K562 (cell line): ENCODE data around the gene ERFL. TPM values are rescaled to one million over a fixed set of nuclear protein-coding genes. Genes with fewer than 3 reads are reported as not detected.

Experiments used
- ATAC-seq: fragments of 200-7000 bp; cut with Tn5 transposase; 3 replicates; pipeline ENCODE4 v1.9.1; 2020; ENCODE audit warnings: moderate library complexity
- BruUV-seq: library from RNA; stranded (reverse); fragments of 400-500 nt; replicated peaks from 2 replicates; lab custom pipeline; 2021; lab: Mats Ljungman, UMichigan
- CTCF ChIA-PET: fragments of 300-600 bp; formaldehyde crosslinking; extraction: SDS; loops from one replicate; lab custom pipeline; 2021; ENCODE audit warnings: low intra/inter-chr PET ratio; lab: Yijun Ruan, JAX
- POLR2A ChIA-PET: fragments of 300-600, 350-650 bp; sonication (Branson Sonifier 250); formaldehyde crosslinking; extraction: SDS; loops from one replicate; lab custom pipeline; 2021; ENCODE audit warnings: antibody characterized with exemption, inconsistent platforms; lab: Yijun Ruan, JAX
- DNase-seq, 4 experiments: peaks; one replicate each; pipeline versions ENCODE4 v3.0.0 to v3.0.0-alpha.2; 2011 to 2018; ENCODE audit warnings: low spot score in 3 of 4, mixed read lengths in 3 of 4; ENCODE audit errors: extremely low read depth in 1 of 4
- FAIRE-seq: peaks from 2 replicates; lab custom pipeline; 2011; peaks lifted over from hg19 to GRCh38; lab: Jason Lieb, UNC
- H2AFZ ChIP-seq: 2 replicates; pipeline ENCODE4 v1.6.0; 2011; ENCODE audit warnings: low read depth, low read length, control low read depth, inconsistent platforms
- H3K27ac ChIP-seq: fragments of 200-600 bp; 3 replicates; pipeline ENCODE4 v1.8.0; 2011; ENCODE audit warnings: low read depth, mild to moderate bottlenecking, control low read depth, inconsistent platforms, low read length, moderate library complexity, mixed read lengths; ENCODE audit errors: extremely low read depth
- H3K27me3 ChIP-seq, 2 experiments: fragments of 300-600 bp in 1 of 2; 2 replicates in 1 of 2; 3 replicates in 1 of 2; pipeline versions ENCODE4 v1.6.0 to v1.8.0; 2011; ENCODE audit warnings: inconsistent platforms in 2 of 2, low read length in 2 of 2, mild to moderate bottlenecking in 1 of 2, mixed read lengths in 1 of 2, moderate library complexity in 1 of 2; ENCODE audit not compliant: control insufficient read depth in 2 of 2, insufficient read depth in 2 of 2
- H3K36me3 ChIP-seq: fragments of 300-600 bp; 3 replicates; pipeline ENCODE4 v1.8.0; 2011; ENCODE audit warnings: mild to moderate bottlenecking, low read length, inconsistent platforms; ENCODE audit not compliant: control insufficient read depth, insufficient read depth
- H3K4me1 ChIP-seq, 2 experiments: fragments of 200-600 bp in 1 of 2; replicated peaks in 1 of 2; 2 replicates in 1 of 2; 3 replicates in 1 of 2; pipeline versions ENCODE4 v1.5.1 to v1.8.0; 2011; ENCODE audit warnings: inconsistent platforms in 2 of 2, low read length in 2 of 2, mild to moderate bottlenecking in 1 of 2, mixed read lengths in 1 of 2, moderate library complexity in 1 of 2; ENCODE audit not compliant: control insufficient read depth in 2 of 2, insufficient read depth in 2 of 2
- H3K4me2 ChIP-seq: 2 replicates; pipeline ENCODE4 v1.6.1; 2011; ENCODE audit warnings: low read length, control low read depth, inconsistent platforms, mixed read lengths; ENCODE audit not compliant: insufficient read depth
- H3K4me3 ChIP-seq: fragments of 200-600 bp; sonication (generic), shearing (Covaris generic); 2 replicates; pipeline ENCODE4 v1.5.1; 2016; ENCODE audit warnings: control low read depth, inconsistent platforms
- H3K79me2 ChIP-seq: fragments of 200-600 bp; 3 replicates; pipeline ENCODE4 v1.8.0; 2011; ENCODE audit warnings: low read length, inconsistent platforms; ENCODE audit not compliant: control insufficient read depth, insufficient read depth
- H3K9ac ChIP-seq, 2 experiments: 2 replicates each; pipeline versions ENCODE4 v1.6.0 to v1.6.1; 2011; ENCODE audit warnings: low read depth in 2 of 2, low read length in 2 of 2, control low read depth in 1 of 2, inconsistent platforms in 1 of 2, mild to moderate bottlenecking in 1 of 2, mixed read lengths in 1 of 2; ENCODE audit not compliant: insufficient read depth in 1 of 2
- H3K9me1 ChIP-seq: one replicate; pipeline ENCODE4 v1.6.0; 2011; ENCODE audit warnings: inconsistent platforms, mild to moderate bottlenecking, low read length, moderate library complexity; ENCODE audit not compliant: control insufficient read depth, insufficient read depth
- H3K9me3 ChIP-seq: replicated peaks from 2 replicates; pipeline ENCODE4 v1.5.1; 2011; ENCODE audit warnings: low read depth, low read length, inconsistent platforms; ENCODE audit not compliant: control insufficient read depth, insufficient read depth
- H4K20me1 ChIP-seq: replicated peaks from 2 replicates; pipeline ENCODE4 v1.6.1; 2011; ENCODE audit warnings: low read length, inconsistent platforms, mixed read lengths; ENCODE audit not compliant: control insufficient read depth, insufficient read depth
- GATA2 ChIP-seq: sonication (generic); formaldehyde crosslinking; IDR thresholded peaks from 2 replicates; pipeline ENCODE4 v1.4.0; 2020; ENCODE audit warnings: mild to moderate bottlenecking, missing genetic modification reagents
- ILF3 ChIP-seq: fragments of 450-650 bp; IDR thresholded peaks from 2 replicates; pipeline ENCODE4 v1.6.1; 2018; ENCODE audit warnings: antibody characterized with exemption, mild to moderate bottlenecking, moderate library complexity, borderline replicate concordance
- KLF16 ChIP-seq: IDR thresholded peaks from 2 replicates; pipeline ENCODE4 v1.6.1; 2016; ENCODE audit warnings: antibody characterized with exemption
- MED1 ChIP-seq: sonication (generic); formaldehyde crosslinking; IDR thresholded peaks from 2 replicates; pipeline ENCODE4 v1.8.1; 2023; ENCODE audit warnings: missing genetic modification reagents, borderline replicate concordance
- NFIC ChIP-seq: fragments of 450-650 bp; IDR thresholded peaks from 2 replicates; pipeline ENCODE4 v1.6.1; 2017; ENCODE audit warnings: mild to moderate bottlenecking, inconsistent platforms
- NFRKB ChIP-seq: fragments of 450-650 bp; IDR thresholded peaks from 2 replicates; pipeline ENCODE4 v1.6.1; 2016; ENCODE audit warnings: low read depth
- POLR2A ChIP-seq: fragments of 450-650 bp; conservative IDR thresholded peaks from 2 replicates; pipeline ENCODE4 v1.6.1; 2016
- POLR2G ChIP-seq: fragments of 200-400 bp; formaldehyde crosslinking; IDR thresholded peaks from 2 replicates; pipeline ENCODE4 v1.6.1; 2017; ENCODE audit warnings: low read depth, mild to moderate bottlenecking, antibody characterized with exemption, low read length, moderate library complexity
- RBFOX2 ChIP-seq: fragments of 200-400 bp; formaldehyde crosslinking; IDR thresholded peaks from 2 replicates; pipeline ENCODE4 v1.6.1; 2017; ENCODE audit warnings: low read depth, mild to moderate bottlenecking, low read length, moderate library complexity
- RBM14 ChIP-seq: fragments of 200-400 bp; formaldehyde crosslinking; IDR thresholded peaks from 2 replicates; pipeline ENCODE4 v1.6.1; 2018; ENCODE audit warnings: low read depth, mild to moderate bottlenecking, low read length, moderate library complexity, borderline replicate concordance; ENCODE audit not compliant: insufficient read depth
- RBM17 ChIP-seq: fragments of 200-400 bp; formaldehyde crosslinking; IDR thresholded peaks from 2 replicates; pipeline ENCODE4 v1.6.1; 2017; ENCODE audit warnings: low read depth, mild to moderate bottlenecking, low read length, borderline replicate concordance
- SMARCC2 ChIP-seq: fragments of 450-650 bp; IDR thresholded peaks from 2 replicates; pipeline ENCODE4 v1.6.1; 2017; ENCODE audit warnings: antibody characterized with exemption, moderate library complexity, mild to moderate bottlenecking, low read depth
- STAT5A ChIP-seq: IDR thresholded peaks from 2 replicates; pipeline ENCODE4 v1.6.1; 2012; ENCODE audit warnings: low read length, inconsistent platforms, borderline replicate concordance
- VEZF1 ChIP-seq: fragments of 200-800 bp; sonication (Bioruptor generic); IDR thresholded peaks from 2 replicates; pipeline ENCODE4 v1.6.1; 2017; ENCODE audit warnings: missing genetic modification characterization, missing compliant biosample characterization
- ZNF75A ChIP-seq: fragments of 450-650 bp; formaldehyde crosslinking; IDR thresholded peaks from 2 replicates; pipeline ENCODE4 v1.4.0; 2020; ENCODE audit warnings: mild to moderate bottlenecking
- WGBS: fragments of 100-300 bp; shearing (Covaris generic); methylation state at CpG from one replicate; pipeline ENCODE4 v1.1.6; 2016; ENCODE audit warnings: low coverage, mixed read lengths; ENCODE audit not compliant: insufficient coverage; ENCODE audit errors: missing lambda C conversion rate; 5-methylcytosine and 5-hydroxymethylcytosine counted together
- in situ Hi-C: fragments of 300-500 bp; cut with MboI; formaldehyde crosslinking; loops from 4 replicates; pipeline ENCODE4 v1.15.0; 2018; ENCODE audit warnings: inconsistent platforms, mixed read lengths
- intact Hi-C: fragments of 100-400 bp; cut with micrococcal nuclease; formaldehyde crosslinking; loops from 2 replicates; pipeline ENCODE4 v1.14.2; 2022
- polyA plus RNA-seq, 8 experiments: library from polyadenylated mRNA; depleted of rRNA in 4 of 8; stranded (reverse) in 5 of 8; unstranded in 3 of 8; fragments of >200 nt; fragmentation: Nextera tagmentation in 2 of 8; fragmentation: Illumina TruSeq in 1 of 8; extraction: Ambion mirVana in 2 of 8; extraction: Trizol in 1 of 8; gene quantifications; 2 replicates each; pipeline versions ENCODE4 v1.2.1 to v1.2.3, GENCODE V29; 2011 to 2014; ENCODE audit warnings: inconsistent platforms in 1 of 8, missing spikeins in 1 of 8
- total RNA-seq, 7 experiments: library from RNA; depleted of rRNA in 6 of 7; stranded (reverse); fragments of >200 nt in 6 of 7; fragmentation: Illumina TruSeq in 2 of 7; extraction: Trizol in 2 of 7; gene quantifications; 2 replicates each; pipeline versions ENCODE4 v1.2.1 to v1.2.3, GENCODE V29; 2011 to 2021; ENCODE audit warnings: low replicate concordance in 1 of 7
- TF ChIP-seq, protein P1 (sequence below): sonication (generic); formaldehyde crosslinking; IDR thresholded peaks from 2 replicates; pipeline ENCODE4 v1.5.0; 2020; ENCODE audit warnings: missing genetic modification reagents
- TF ChIP-seq, protein P2 (sequence below), 2 experiments: IDR thresholded peaks in 1 of 2; conservative IDR thresholded peaks in 1 of 2; 2 replicates each; pipeline ENCODE4 v1.6.1; 2016; ENCODE audit warnings: low read depth in 2 of 2, mild to moderate bottlenecking in 1 of 2, missing compliant biosample characterization in 1 of 2, missing genetic modification characterization in 1 of 2, moderate library complexity in 1 of 2

Gene ERFL
- total and polyA plus RNA-seq, 9 of the 15 experiments (the other 6 are each of a cell fraction or from before 2014, with no cell fraction given), result 0.07 to 0.75 (median 0.32) TPM; not detected in 4

DNA sequence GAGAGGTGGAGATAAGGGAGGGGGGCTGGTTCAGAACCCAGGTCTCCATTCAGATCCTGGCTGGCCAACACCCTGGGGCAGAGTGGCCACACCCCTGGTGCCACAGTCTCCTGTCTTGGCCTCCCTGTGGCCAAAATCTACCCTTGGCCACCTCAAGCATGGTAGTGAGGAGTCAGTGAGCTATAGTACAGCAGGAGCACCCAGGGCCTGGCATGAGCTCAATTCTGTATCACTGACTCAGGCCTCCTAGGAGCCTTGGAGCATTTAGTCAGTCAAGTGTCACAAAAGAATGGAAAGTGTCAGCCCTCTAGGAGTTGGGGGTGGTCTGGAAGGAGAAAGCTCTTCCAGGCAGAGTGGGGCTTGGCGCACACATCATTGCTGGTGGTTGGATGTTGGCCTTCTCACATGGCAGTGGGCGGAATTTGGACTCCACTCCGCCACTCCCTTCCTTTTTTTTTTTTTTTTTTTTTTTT, 57.8 kb downstream of the ERFL start (continued):
- TF ChIP-seq VEZF1 (CRISPR knock-in tag) (0 out of 2 replicates have a peak, but pooled peaks have one; percentile 16), SMARCC2 (no peak), STAT5A (no peak), RBM14 (no peak), KLF16 (no peak)
- TF ChIP-seq, protein P1, sequence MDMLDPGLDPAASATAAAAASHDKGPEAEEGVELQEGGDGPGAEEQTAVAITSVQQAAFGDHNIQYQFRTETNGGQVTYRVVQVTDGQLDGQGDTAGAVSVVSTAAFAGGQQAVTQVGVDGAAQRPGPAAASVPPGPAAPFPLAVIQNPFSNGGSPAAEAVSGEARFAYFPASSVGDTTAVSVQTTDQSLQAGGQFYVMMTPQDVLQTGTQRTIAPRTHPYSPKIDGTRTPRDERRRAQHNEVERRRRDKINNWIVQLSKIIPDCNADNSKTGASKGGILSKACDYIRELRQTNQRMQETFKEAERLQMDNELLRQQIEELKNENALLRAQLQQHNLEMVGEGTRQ (CRISPR knock-in tag), result no peak

DNA sequence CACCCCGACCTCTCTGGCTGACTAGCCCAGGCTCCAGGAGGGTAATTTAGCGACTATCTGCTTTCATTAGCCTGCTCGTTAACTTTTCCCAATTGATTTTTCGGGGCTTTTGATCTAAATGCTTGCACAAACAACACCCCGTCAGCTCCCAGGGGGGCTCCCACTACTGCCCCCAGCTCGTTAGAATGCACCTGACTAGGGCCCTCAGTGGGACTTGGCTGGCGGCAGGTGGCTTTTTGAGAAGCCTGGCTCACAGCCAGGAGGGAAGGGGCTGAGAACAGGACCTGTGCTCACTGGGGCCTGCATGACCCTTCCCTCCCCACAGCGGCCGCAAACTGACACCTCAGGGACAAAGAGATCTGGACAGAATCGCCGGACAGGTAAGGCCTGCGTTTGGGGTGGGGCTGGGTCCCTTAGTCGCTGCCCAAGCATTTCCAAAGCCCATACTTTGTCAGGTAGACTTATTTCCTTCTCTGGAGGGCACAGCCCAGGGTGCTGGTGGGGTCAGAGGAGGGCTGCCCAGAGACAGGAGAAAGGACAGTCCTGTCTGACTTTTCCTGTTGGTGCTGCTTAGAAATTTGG, 58.8 kb downstream of the ERFL start:
- Histone ChIP-seq H3K4me2 (no peak overlapping the region), H3K27me3 (no peaks in the 10 kb centered on the region), H3K4me3 (no peak overlapping the region), H3K9me1 (peaks cover 3% of the 10 kb centered on the region), H3K9me3 (no peaks in the 10 kb centered on the region), H3K4me1 (peaks cover under 1 to 24% of the 10 kb centered on the region in 2 experiments; a peak in 3 of 5 replicates), H2AFZ (no peak overlapping the region), H3K27ac (no peak overlapping the region; the same call in 2 of the 3 replicates), H3K36me3 (peaks cover 69% of the 10 kb centered on the region), H3K79me2 (peaks cover 37% of the 10 kb centered on the region), H4K20me1 (peaks cover 51% of the 10 kb centered on the region), H3K9ac (no peak overlapping the region)
- 82% methylated on average over 12 of the region's 13 CpGs for WGBS
- no peak for FAIRE-seq
- ChIA-PET CTCF (no interaction called here), POLR2A (interaction anchor here (0.6 to 6.2 kb wide), 10 partner anchors 9 to 97 kb away, joined by 3 to 54 read pairs (median 3); partner anchors contain the start of gene RPS19)
- no peak for DNase-seq
- no TSS peak for BruUV-seq
- intact Hi-C loops, result no loop called here
- no peak for ATAC-seq
- in situ Hi-C loops, result no loop called here
- peak; percentile 6; the same call in 1 of the 2 replicates for TF ChIP-seq POLR2A
- peak; percentile 68 for TF ChIP-seq RBFOX2
- TF ChIP-seq, protein P2, sequence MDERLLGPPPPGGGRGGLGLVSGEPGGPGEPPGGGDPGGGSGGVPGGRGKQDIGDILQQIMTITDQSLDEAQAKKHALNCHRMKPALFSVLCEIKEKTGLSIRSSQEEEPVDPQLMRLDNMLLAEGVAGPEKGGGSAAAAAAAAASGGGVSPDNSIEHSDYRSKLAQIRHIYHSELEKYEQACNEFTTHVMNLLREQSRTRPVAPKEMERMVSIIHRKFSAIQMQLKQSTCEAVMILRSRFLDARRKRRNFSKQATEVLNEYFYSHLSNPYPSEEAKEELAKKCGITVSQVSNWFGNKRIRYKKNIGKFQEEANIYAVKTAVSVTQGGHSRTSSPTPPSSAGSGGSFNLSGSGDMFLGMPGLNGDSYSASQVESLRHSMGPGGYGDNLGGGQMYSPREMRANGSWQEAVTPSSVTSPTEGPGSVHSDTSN (CRISPR knock-in tag; IDR thresholded peaks at IDR 0.05; ENCODE audit: low read depth), result no peak
- TF ChIP-seq, protein P2 (tag; conservative IDR thresholded peaks at IDR 0.05; ENCODE audit: low read depth), result no peak
- TF ChIP-seq NFRKB, result no peak
- TF ChIP-seq ZNF75A (CRISPR knock-in tag), result no peak
- no peak for TF ChIP-seq ILF3
- no peak for TF ChIP-seq RBM17
- TF ChIP-seq POLR2G, result peak; percentile 65
- TF ChIP-seq NFIC, result peak; percentile 55
- no peak for TF ChIP-seq MED1 (CRISPR knock-in tag)
- TF ChIP-seq GATA2, result no peak
